ENCODE data around the gene FAHD2A. TPM values are rescaled to one million over a fixed set of nuclear protein-coding genes. Genes with fewer than 3 reads are reported as not detected.
"Not testable (repeated sequence)": the region's sequence is repeated elsewhere in the genome, so short reads cannot be mapped to it uniquely, and the experiment has no call there.

The FAHD2A gene
- total RNA-seq, 1 donor = 26.3 TPM

DNA sequence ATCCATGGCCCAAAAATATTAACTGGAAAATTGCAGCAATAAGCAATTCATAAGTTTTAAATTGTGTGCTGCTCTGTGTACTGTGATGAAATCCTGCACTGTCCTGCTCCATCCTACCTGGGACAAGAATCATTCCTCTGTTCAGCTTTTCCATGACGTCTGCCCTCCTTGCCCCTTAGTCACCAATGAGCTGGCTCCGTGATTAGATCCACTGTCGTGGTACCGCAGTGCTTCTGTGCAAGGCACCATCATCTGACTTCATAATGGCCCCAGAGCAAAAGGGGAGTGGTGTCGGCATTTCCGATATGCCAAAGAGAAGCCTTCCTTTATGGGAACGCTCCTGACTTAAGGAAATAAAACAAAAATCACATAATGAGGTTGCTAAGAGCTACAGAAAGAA, 3.4 kb upstream of the FAHD2A start:
- TF ChIP-seq, protein P1, sequence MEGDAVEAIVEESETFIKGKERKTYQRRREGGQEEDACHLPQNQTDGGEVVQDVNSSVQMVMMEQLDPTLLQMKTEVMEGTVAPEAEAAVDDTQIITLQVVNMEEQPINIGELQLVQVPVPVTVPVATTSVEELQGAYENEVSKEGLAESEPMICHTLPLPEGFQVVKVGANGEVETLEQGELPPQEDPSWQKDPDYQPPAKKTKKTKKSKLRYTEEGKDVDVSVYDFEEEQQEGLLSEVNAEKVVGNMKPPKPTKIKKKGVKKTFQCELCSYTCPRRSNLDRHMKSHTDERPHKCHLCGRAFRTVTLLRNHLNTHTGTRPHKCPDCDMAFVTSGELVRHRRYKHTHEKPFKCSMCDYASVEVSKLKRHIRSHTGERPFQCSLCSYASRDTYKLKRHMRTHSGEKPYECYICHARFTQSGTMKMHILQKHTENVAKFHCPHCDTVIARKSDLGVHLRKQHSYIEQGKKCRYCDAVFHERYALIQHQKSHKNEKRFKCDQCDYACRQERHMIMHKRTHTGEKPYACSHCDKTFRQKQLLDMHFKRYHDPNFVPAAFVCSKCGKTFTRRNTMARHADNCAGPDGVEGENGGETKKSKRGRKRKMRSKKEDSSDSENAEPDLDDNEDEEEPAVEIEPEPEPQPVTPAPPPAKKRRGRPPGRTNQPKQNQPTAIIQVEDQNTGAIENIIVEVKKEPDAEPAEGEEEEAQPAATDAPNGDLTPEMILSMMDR (IDR thresholded peaks at IDR 0.05; ENCODE audit: insufficient read depth, low read depth, low read length) = no peak

DNA sequence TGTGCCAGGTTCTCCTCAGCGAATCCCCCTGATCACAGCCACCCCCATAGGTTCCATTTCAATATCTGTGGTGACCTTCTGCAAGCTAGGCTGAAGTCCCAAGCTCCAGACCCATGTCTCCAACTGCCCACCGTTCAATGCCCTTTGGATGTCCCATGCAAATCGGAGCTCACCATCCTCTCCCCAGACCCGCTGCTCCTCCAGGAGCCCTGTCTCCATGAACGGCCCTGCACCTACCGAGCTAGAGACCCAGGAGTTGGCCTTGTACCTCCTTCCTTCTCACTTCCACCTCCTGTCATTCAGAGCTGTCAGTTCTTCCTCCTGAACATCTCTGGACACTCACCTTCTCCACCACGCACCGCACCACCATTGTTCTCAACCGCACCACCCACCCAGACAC, 1.0 kb upstream of the FAHD2A start:
- H3K4me3 ChIP-seq (ENCODE audit: low read depth, low read length) = peak overlapping the region; percentile 88
- TF ChIP-seq, protein P1 (IDR thresholded peaks at IDR 0.05; ENCODE audit: insufficient read depth, low read depth, low read length) = no peak
- no peak for DNase-seq (ENCODE audit: low read depth)

More for the DNA sequence above, 3.4 kb upstream of the FAHD2A start:
- H3K4me3 ChIP-seq (ENCODE audit: low read depth, low read length) = no peak overlapping the region
- DNase-seq (ENCODE audit: low read depth) = no peak

DNA sequence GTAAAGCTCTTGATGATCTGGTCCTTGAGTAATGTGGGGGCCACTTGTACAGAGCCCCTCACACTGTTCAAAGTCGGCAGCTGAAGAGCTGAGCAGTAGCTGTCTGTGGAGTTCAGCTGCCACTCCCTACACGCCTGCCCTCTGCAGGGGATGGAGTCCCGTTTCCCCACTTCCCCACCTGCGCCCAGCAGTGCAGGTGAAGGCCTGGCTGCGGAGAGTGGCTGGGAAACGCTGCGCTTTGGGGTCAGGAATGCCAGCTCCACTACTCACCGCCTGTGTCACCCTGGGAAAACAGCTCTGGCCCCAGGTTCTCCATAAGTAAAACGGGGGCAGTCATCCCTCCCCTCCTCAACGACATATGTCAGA, 521 bp upstream of the FAHD2A start:
- DNase-seq (ENCODE audit: low read depth) = not testable (repeated sequence)
- H3K4me3 ChIP-seq (ENCODE audit: low read depth, low read length) = peak overlapping the region; percentile 88

DNA sequence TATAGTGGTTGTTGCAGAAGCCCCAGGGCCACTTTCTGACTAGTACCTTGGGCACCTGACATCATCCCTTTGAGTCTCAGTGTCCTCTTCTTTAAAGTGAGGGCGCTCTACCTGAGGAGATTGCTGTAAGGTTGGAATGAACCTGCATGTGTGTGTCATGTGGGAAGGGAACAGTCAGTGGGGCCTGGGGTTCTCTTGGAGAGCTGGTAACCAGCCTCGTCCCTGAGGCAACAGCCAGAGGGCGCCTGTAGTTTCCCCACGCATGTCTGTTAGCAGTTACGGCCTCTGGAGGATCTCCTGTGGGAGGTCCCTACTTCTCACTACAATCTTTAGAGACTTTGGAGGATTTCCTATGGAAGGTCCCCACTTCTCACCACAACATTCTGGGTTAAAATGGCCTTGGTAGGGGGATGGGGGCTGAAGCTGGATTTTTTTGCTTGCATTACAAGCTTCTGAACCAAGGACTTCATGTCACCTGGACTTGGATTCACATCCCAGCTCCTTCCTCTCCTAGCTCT, 755 bp downstream of the FAHD2A start:
- peak; percentile 28 for DNase-seq (ENCODE audit: low read depth)
- TF ChIP-seq, protein P1 (IDR thresholded peaks at IDR 0.05; ENCODE audit: insufficient read depth, low read depth, low read length) = peak; percentile 42
- peak overlapping the region; percentile 88 for H3K4me3 ChIP-seq (ENCODE audit: low read depth, low read length)

DNA sequence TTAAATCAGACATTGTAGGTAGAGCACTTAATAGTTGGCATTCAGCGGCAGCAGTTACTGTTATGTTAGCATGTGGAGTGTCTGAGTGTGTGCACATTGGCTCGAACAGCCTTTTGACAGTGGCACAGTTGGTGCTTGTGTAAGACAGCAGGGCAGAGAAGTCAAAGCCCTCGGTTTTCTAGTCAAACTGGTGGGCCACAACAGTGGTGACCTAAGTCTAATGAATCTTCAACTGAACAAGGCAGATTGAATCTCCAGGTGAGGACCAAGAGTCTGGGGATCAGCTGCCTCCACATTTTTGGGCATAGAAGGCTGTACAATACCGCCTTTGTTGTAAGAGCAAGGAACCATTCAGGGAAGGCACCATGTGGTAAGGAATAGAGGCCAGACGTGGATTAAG, 1.3 kb downstream of the FAHD2A start:
- H3K4me3 ChIP-seq (ENCODE audit: low read depth, low read length) = peak overlapping the region; percentile 88
- not testable (repeated sequence) for DNase-seq (ENCODE audit: low read depth)

DNA sequence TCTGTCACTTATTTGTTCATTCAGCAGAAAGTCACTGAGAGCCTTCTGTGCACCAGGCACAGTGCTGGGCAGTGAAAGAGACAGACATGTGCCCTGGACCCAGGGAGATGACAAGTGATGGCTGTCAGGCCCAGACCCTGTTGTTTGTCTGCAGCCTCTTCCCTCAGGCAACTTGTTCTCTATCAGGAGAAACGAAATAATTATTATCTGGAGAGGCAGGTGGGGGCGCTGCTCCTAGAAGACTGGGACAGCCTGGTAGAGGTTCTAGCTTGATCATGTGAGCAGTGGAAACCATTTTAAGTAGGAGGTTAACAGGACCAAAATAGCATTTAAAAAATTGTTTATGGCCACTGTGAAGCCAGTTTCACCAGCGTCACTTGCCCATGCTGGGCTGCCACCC, 2.2 kb downstream of the FAHD2A start:
- DNase-seq (ENCODE audit: low read depth); H3K4me3 ChIP-seq (ENCODE audit: low read depth, low read length): not testable (repeated sequence)

DNA sequence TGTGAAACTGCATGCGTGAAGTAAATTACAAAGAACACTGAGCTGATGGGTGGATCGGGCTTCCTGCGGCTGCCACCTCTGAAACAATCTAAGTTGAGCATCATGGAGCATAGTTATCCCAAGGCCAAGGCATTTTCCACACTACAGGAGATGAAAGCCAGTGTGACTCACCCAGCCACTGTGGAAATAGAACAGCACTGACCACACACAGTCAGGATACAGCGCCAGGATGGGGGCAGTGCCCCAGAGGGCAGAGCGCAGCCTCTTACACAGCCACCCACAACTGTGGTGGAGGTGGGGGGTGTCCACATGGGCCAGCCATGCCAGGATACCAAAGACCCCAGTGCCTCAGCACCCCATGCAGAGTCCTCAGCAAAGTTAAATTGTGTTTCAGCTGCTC, 8.7 kb downstream of the FAHD2A start:
- not testable (repeated sequence) for DNase-seq (ENCODE audit: low read depth); H3K4me3 ChIP-seq (ENCODE audit: low read depth, low read length)

DNA sequence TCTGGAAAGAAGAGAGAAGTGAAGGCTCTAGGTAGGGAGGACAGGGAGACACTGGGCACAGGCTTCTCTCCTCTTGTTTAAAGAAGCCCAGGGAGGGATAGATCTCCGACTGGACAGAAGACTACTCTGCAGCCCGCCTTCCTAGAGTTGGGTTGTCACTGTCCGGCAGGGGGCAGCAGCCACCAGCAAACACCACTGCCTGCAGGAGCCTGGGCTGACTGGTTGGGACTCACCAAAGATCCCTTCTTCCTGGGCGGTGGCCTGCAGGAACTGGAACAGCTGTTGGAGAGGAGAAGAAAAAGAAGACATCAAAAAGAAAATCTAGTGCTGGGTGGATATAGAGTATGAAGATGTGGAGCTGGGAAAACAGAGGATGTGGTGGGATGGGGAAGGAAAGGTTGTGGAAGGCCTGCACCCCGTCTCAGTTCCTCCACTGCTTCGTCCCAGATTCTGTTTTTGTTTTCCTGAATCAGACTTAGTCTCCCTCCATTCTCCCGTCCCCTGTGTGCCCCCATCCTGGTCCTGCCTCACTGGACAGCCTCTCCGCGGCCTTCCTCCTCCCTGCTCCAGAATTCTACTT, 11.6 kb downstream of the FAHD2A start:
- not testable (repeated sequence) for H3K4me3 ChIP-seq (ENCODE audit: low read depth, low read length)
- TF ChIP-seq, protein P1 (IDR thresholded peaks at IDR 0.05; ENCODE audit: insufficient read depth, low read depth, low read length) = peak; percentile 80
- DNase-seq (ENCODE audit: low read depth) = peak; percentile 76

DNA sequence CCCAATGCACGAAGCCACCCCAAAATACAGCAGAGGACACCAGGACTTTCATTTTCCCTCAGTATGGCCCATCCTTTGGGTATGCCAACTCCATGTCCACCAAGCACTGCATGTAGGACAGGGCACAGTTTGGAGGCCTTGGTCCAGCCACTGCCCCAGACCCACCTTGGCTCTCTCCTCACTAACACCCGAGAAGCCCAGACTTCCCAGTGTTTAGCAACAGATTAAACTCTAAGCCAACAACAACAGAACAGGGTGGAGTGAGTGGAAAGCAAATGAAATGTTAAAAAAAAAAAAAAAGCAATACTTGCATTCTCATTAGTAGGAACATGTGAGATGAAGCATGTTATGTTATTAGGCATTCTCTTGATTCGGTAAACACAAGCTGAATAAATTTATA, 12.6 kb downstream of the FAHD2A start:
- not testable (repeated sequence) for DNase-seq (ENCODE audit: low read depth); H3K4me3 ChIP-seq (ENCODE audit: low read depth, low read length)

DNA sequence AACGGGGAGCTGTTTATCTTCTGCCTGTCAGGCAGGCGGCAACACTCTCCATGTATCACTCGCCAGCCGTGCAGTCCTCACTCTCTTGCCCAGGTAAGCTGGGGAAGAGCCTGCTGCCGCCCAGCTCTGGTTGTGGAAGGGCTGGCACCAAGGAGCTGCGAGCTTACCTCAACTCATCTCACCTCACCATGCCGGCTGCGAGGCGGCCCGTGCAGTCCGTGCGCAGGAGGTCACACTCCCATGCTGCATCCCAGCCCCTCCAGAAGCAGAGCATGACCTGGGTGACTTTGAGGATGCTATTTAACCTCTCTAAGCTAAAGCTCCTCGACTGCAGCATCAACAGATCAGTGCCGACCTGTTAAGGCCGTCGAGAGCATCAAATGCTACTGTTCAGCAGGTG, 13.1 kb downstream of the FAHD2A start:
- DNase-seq (ENCODE audit: low read depth); H3K4me3 ChIP-seq (ENCODE audit: low read depth, low read length): not testable (repeated sequence)

DNA sequence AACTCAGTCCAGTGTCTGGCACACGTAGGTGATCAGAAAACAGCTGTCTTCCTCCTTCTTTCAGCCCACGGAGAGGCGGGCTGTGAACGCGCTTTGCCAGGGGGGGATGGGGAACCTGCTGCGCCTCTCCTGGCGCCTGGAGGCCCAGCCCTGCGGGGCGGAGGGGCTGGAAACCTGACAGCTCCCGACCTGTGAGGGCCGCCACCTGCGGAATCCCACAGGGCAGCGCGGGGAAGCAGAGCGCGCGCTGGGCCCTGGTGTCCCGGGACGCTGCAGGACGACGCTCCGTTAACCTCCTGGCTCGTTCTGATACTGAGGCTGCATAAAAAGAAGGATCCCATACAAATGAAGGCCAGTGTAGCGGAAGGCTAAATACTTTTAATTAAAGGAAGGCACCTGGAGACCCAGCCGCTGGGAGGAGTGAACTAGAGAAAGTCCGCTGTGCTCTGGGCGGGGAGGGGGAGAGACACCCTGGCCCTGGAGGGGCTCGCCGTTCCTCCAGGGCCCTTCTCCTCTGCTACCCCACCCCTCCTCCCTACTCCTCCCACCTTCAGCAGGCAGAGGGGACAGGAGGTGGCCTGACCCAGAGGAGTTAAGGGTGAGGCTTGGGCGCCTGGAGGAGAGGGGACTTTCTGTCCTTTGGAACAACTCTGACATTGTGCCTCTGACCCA, 24.8 kb downstream of the FAHD2A start:
- DNase-seq (ENCODE audit: low read depth) = not testable (repeated sequence)

DNA sequence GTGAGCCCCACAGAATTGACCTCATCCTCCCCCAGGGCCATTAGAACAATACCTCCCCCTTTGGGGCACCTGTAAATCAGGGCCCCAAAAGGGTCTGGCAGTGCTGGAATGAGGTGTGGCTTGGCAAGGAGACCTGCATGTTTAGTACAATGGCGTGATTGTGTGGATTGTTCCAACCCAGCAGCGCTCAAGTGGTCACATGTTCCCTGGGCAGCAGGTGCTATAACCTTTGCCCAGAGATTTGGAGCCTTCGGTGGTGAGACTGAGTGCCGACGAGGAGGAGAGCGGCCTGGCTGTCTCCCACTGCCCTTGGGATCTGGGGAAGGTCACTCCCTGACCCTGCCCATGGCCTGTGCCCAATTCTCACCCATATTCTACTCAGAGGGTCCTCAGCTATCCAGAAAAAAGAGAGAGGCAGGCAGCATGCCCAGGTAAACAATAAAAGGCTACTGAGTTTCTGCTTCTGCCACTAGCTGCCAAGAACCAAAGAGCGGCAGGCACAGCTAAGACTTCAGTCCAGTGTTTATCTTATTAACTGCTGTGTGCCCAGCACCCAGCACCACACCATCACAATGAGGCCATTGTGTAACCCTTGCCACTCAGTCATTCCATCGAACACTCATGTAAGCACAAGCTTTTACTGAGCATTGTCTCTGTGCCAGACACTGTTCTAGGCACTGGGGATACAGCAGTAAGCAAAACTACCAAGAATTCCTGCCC, 27.4 kb downstream of the FAHD2A start:
- not testable (repeated sequence) for H3K4me3 ChIP-seq (ENCODE audit: low read depth, low read length); DNase-seq (ENCODE audit: low read depth)

More for the DNA sequence above, 24.8 kb downstream of the FAHD2A start:
- H3K4me3 ChIP-seq (ENCODE audit: low read depth, low read length) = not testable (repeated sequence)

DNA sequence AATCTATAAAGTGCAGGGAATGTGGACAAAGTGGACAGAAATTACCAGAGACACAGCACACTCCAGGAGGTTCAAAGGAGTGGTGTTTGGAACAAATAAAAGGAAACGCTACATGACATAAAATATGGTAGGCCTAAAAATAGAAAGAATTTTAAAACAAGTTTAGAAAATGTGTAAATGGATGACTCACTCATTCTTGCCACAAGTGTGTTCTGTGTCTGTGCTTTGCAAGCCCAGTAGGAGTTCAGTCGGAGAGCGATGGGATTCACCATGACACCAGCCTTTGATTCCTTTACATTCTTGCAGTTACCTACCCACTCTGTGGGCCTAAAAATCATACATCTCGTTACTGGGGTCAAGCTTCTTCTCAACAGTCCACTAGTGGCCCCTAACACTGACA, 30.9 kb downstream of the FAHD2A start:
- not testable (repeated sequence) for DNase-seq (ENCODE audit: low read depth); H3K4me3 ChIP-seq (ENCODE audit: low read depth, low read length)

DNA sequence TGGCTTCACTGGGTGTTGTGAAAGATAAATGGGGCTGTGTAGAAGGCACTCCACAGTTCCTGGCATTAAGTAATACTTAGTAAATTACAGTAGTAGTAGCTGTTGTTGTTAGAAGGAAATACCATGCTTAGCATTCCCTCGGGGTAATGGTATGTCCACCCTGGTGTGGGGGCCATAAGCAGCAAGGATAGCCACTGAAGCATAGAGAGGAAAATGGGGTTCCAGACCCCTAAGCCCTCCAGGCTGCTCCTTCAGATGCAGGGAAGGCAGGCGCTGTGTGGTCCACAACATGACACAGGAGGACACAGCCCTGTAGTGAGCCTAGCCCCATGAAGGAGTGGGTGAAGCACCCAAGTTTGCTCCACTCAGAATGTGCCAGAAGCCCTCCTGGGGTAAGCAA, 31.5 kb downstream of the FAHD2A start:
- not testable (repeated sequence) for DNase-seq (ENCODE audit: low read depth); H3K4me3 ChIP-seq (ENCODE audit: low read depth, low read length)

All from fibroblast of villous mesenchyme (primary cell).